Lower leg skin (tissue), 4 donors: ENCODE results near the gene HOXC12. TPM values are rescaled to one million over a fixed set of nuclear protein-coding genes. Genes with fewer than 3 reads are reported as not detected.

Experiments
- DNase-seq, 2 donors: peaks; one replicate each; pipeline ENCODE4 v3.0.0-alpha.2; 2019; ENCODE audit warnings: low spot score in 2 of 2
- H3K4me3 ChIP-seq: fragments of 200-600 bp; sonication (generic); 2 replicates; pipeline ENCODE4 v1.5.1; 2017; ENCODE audit warnings: mild to moderate bottlenecking, low read depth; ENCODE audit not compliant: poor library complexity, severe bottlenecking
- CTCF ChIP-seq, 3 donors: fragments of 450-650 bp; IDR thresholded peaks; one replicate each; pipeline ENCODE4 v1.5.1; 2016; ENCODE audit warnings: antibody characterized with exemption in 3 of 3, mild to moderate bottlenecking in 3 of 3, moderate library complexity in 2 of 3
- POLR2A ChIP-seq, 2 donors: fragments of 450-650 bp; IDR thresholded peaks; one replicate each; pipeline ENCODE4 v1.6.1; 2016 to 2017; ENCODE audit warnings: antibody characterized with exemption in 2 of 2, mild to moderate bottlenecking in 1 of 2, moderate library complexity in 1 of 2
- WGBS, 2 donors: methylation state at CpG; one replicate each; pipeline ENCODE4 v1.1.5; 2018; 5-methylcytosine and 5-hydroxymethylcytosine counted together
- intact Hi-C: fragments of 100-400 bp; cut with DNase I; formaldehyde crosslinking; loops from one replicate; pipeline ENCODE4 v1.15.0; 2023; ENCODE audit warnings: low total_unique reads
- microRNA counts, 2 donors: library from miRNA; unstranded; fragments of <30 nt; microRNA quantifications; one replicate each; lab custom pipeline; 2016
- microRNA-seq, 2 donors: library from miRNA; unstranded; fragments of <30 nt; microRNA quantifications; one replicate each; pipeline ENCODE4, GENCODE V29; 2016; ENCODE audit warnings: borderline replicate concordance in 2 of 2, borderline number of aligned reads in 1 of 2
- total RNA-seq, 4 donors: library from RNA; depleted of rRNA; stranded (reverse); fragments of >200 nt; gene quantifications; one replicate each; pipeline ENCODE4 v1.1.0, GENCODE V29; 2016

HOXC12 gene
- total RNA-seq, 4 donors from 2014 or later, result 4.4 to 13.6 (median 6.5) TPM

- no peak overlapping the region for H3K4me3 ChIP-seq
- DNase-seq, result no peak
- 27 to 56% methylated on average over 2 of the region's 2 CpGs for WGBS, 2 donors
- intact Hi-C loops, result no loop called here
- TF ChIP-seq CTCF (IDR thresholded peaks at IDR 0.05) (no peak), POLR2A (IDR thresholded peaks at IDR 0.05) (no peak)
Measured at GRCh38 chr12:54008260-54008552, 53.5 kb downstream of the HOXC12 start.

MicroRNAs encoded within 50 kb of the gene (microRNA counts, 767-probe panel; counts per million panel counts)
- microRNA hsa-miR-196a-5p (lab: Ali Mortazavi, UCI), result 10,680 to 12,526 counts per million in 2 donors

Small RNAs within 50 kb of the gene (microRNA-seq; reads per million reads assigned to microRNA genes)
- 4,583 to 5,828 reads per million in 2 donors for gene MIR196A2

Other genes starting within 250 kb of the HOXC12 start
- 100 to 1,000 TPM; 313 to 432 (median 391) TPM for gene CALCOCO1, start 227.5 kb upstream of the HOXC12 start, total RNA-seq
- gene CISTR, start 202.9 kb upstream of the HOXC12 start, total RNA-seq, result not detected
- gene HOXC13, start 16.1 kb upstream of the HOXC12 start, total RNA-seq, result 10 to 100 TPM in 2 of 4 donors, 1 to 10 TPM in 2; 9.8 to 14.9 (median 11.2) TPM
- 10 to 100 TPM in 1 of 4 donors, 1 to 10 TPM in 3; 4.9 to 10.7 (median 6.2) TPM for gene HOXC11, start 18.2 kb downstream of the HOXC12 start, total RNA-seq
- gene HOTAIR, start 20.1 kb downstream of the HOXC12 start, total RNA-seq, result 10 to 100 TPM in 2 of 4 donors, 1 to 10 TPM in 2; 4.9 to 14.9 (median 9.7) TPM
- 10 to 100 TPM; 14.2 to 35.9 (median 23.4) TPM for gene HOXC10, start 30.2 kb downstream of the HOXC12 start, total RNA-seq
- gene HOXC9, start 45.3 kb downstream of the HOXC12 start, total RNA-seq, result 10 to 100 TPM in 3 of 4 donors, 1 to 10 TPM in 1; 9.6 to 16.8 (median 11.7) TPM
- 1 to 10 TPM; 1.0 to 2.2 (median 1.5) TPM for gene HOXC8, start 54.1 kb downstream of the HOXC12 start, total RNA-seq
- gene HOXC6, start 73.5 kb downstream of the HOXC12 start, total RNA-seq, result 1 to 10 TPM; 2.6 to 6.3 (median 3.7) TPM
- 1 to 10 TPM in 1 of 4 donors, under 1 TPM in 2, not detected in 1; 0.58 to 2.2 (median 0.97) TPM for gene HOXC5, start 78.1 kb downstream of the HOXC12 start, total RNA-seq
- 1 to 10 TPM; 1.7 to 6.1 (median 3.2) TPM for gene HOXC4, start 98.9 kb downstream of the HOXC12 start, total RNA-seq
- gene SMUG1, start 234.1 kb downstream of the HOXC12 start, total RNA-seq, result 10 to 100 TPM; 50.6 to 73.0 (median 55.4) TPM